ENCODE data around the gene FAM50B. TPM values are rescaled to one million over a fixed set of nuclear protein-coding genes. Genes with fewer than 3 reads are reported as not detected.

The FAM50B gene
- total and polyA plus RNA-seq, 2 of the 13 experiments (the other 11 are each of a cell fraction or from before 2014, with no cell fraction given), result 0.05 TPM; not detected in 1

GRCh38 chr6:3835055-3835731, 14.0 kb upstream of the FAM50B start (continued):
- no peak for TF ChIP-seq ZBTB7B (CRISPR knock-in tag; IDR thresholded peaks at IDR 0.05)
- no peak for TF ChIP-seq SOX6 (IDR thresholded peaks at IDR 0.05)
- peak; percentile 91 for TF ChIP-seq SOX6 (CRISPR knock-in tag; IDR thresholded peaks at IDR 0.05)
- TF ChIP-seq ZBTB3 (CRISPR knock-in tag; IDR thresholded peaks at IDR 0.05; ENCODE audit: borderline replicate concordance, low read depth), result 0 out of 2 replicates have a peak, but pooled peaks have one; percentile 6
- TF ChIP-seq ZNF230 (CRISPR knock-in tag; IDR thresholded peaks at IDR 0.05), result no peak
- TF ChIP-seq MNT (IDR thresholded peaks at IDR 0.05), result no peak
- TF ChIP-seq HMGA1 (CRISPR knock-in tag; conservative IDR thresholded peaks at IDR 0.05), result no peak
- no peak for TF ChIP-seq NFATC3 (CRISPR knock-in tag; IDR thresholded peaks at IDR 0.05)
- TF ChIP-seq ZNF343 (CRISPR knock-in tag; IDR thresholded peaks at IDR 0.05), result no peak
- TF ChIP-seq CBFB (CRISPR knock-in tag; IDR thresholded peaks at IDR 0.05), result 0 out of 2 replicates have a peak, but pooled peaks have one; percentile 51
- no peak for TF ChIP-seq ZNF790 (CRISPR knock-in tag; IDR thresholded peaks at IDR 0.05; ENCODE audit: borderline replicate concordance)
- 0 out of 2 replicates have a peak, but pooled peaks have one; percentile 67 for TF ChIP-seq ZNF160 (CRISPR knock-in tag; IDR thresholded peaks at IDR 0.05)
- no peak for TF ChIP-seq RNF219 (CRISPR knock-in tag; IDR thresholded peaks at IDR 0.05)
- TF ChIP-seq ZNF253 (CRISPR knock-in tag; IDR thresholded peaks at IDR 0.05; ENCODE audit: borderline replicate concordance), result no peak
- TF ChIP-seq PBX2 (CRISPR knock-in tag; IDR thresholded peaks at IDR 0.05), result peak; percentile 56
- TF ChIP-seq ZNF740 (CRISPR knock-in tag; IDR thresholded peaks at IDR 0.05), result 0 out of 2 replicates have a peak, but pooled peaks have one; percentile 16
- TF ChIP-seq ERF (CRISPR knock-in tag; IDR thresholded peaks at IDR 0.05), result peak; percentile 80; the same call in 1 of the 2 replicates
- no peak for TF ChIP-seq SETDB1 (CRISPR knock-in tag; IDR thresholded peaks at IDR 0.05; ENCODE audit: borderline replicate concordance)
- peak; percentile 18; the same call in 1 of the 2 replicates for TF ChIP-seq GATA4 (IDR thresholded peaks at IDR 0.05; ENCODE audit: borderline replicate concordance, low read depth)
- no peak for TF ChIP-seq MLLT10 (CRISPR knock-in tag; IDR thresholded peaks at IDR 0.05)
- TF ChIP-seq ZGPAT (CRISPR knock-in tag; IDR thresholded peaks at IDR 0.05), result peak; percentile 90
- TF ChIP-seq ARHGAP35 (CRISPR knock-in tag; IDR thresholded peaks at IDR 0.05; ENCODE audit: borderline replicate concordance), result no peak
- TF ChIP-seq CBX5 (CRISPR knock-in tag; IDR thresholded peaks at IDR 0.05; ENCODE audit: borderline replicate concordance), result peak; percentile 88; the same call in 1 of the 2 replicates

All from HepG2 (cell line).